HG02571 (cell line): ENCODE data around the gene TMEM150A.
"Not testable (repeated sequence)": the region's sequence is repeated elsewhere in the genome, so short reads cannot be mapped to it uniquely, and the experiment has no call there.

Experiments used
- ATAC-seq: cut with Tn5 transposase; IDR thresholded peaks from one replicate; pipeline ENCODE4 v1.9.1; 2021; ENCODE audit warnings: mild to moderate bottlenecking, moderate library complexity; ENCODE audit not compliant: unreplicated experiment

TMEM150A gene

DNA sequence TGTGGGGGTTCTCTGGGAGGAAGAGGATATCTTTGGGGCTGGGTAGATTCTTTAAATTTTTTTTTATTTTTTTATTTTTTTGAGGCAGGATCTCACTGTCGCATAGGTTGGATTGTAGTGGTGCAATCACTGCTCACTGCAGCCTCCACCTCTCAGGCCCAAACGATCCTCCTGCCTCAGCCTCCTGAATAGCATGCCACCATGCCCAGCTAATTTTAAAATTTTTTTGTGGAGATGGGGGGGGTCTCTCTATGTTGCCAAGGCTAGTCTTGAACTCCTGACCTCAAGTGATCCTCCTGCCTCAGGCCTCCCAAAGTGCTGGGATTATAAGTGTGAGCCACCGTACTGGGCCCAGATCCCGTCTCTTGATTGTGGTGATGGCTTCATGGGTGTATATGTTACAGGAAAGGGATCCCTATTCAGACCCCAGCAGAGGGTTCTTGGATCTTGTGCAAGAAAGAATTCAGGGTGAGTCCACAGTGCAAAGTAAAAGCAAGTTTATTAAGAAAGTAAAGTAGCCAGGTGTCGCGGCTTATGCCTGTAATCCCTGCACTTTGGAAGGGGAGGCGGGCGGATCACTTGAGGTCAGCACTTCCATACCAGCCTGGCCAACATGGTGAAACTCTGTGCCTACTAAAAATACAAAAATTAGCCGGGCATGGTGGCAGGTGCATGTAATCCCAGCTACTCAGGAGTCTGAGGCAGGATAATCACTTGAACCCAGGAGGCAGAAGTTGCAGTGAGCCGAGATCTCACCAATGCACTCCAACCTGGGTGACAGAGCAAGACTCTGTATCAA, 11.4 kb upstream of the TMEM150A start:
- ATAC-seq = no peak

DNA sequence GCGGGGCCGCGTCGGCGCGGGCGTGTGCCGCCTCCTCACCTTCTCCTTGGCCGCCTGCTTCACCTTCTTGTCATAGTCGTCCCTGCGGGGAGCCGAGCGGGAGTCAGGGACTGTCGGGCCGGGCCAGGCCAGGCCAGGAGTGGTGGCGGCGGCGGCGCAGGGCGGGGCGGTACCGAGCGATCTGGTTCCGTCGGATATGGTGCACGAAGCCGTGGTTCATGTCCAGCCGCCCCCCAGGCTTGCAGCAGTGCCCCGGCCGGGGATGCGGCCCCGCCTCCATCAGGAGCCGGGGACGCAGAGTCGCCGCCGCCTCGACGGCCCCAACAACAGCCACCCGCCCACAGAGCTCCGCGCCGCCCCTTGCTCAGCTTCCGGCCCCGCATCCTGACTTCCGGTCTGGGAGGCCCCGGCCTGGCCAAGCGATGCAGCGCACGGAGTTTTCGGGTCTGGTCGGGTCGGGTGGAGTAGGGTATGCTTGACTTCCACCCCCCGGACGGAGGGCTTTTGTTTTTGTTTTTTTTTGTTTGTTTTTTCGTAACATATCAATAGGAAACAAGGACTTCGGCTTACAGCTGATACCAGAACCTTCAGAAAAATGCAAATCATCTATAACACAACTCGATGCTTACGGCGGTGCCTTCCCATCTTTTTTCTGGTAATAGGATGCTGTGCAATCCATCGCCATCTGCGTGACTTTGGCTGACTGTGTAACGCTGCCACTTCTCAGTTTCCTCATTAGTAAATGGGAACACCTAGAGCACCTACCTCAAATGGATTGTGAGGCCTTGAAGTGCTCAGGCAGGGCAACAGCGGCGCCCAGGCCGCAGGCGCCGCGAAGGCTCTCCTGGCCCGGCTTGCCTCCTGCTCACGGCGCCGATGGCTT, 9.4 kb upstream of the TMEM150A start, which contains the start of gene C2orf68:
Gene C2orf68, minus strand, starts transcription at position 362 of the 883 bp plus-strand sequence. Its CDS starts 82 bp downstream, at position 280.
- ATAC-seq = peak; percentile 79

DNA sequence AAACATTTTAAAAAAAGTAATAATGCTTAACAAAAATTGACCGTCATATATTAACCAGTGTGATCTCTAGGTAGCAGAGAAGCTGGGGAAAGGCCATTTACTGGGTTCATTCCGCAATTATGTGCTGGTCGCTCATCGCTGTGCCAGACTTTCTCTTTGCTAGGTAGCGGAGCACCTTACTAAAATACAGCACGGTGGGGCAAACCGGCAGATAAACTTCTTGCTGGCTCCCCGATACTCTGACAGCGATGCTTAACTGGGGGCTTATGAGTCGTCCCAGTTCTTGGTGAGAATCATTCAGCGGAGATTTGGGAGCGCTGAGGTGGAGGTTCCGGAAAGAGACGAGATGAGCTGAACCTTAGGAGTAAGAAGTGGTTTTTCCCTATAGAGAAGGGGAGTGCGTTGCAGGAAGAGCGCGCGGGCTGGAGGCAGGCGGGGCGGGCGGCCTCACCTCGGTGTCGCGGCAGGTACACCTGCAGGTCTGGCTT, 8.8 kb upstream of the TMEM150A start:
- no peak for ATAC-seq

DNA sequence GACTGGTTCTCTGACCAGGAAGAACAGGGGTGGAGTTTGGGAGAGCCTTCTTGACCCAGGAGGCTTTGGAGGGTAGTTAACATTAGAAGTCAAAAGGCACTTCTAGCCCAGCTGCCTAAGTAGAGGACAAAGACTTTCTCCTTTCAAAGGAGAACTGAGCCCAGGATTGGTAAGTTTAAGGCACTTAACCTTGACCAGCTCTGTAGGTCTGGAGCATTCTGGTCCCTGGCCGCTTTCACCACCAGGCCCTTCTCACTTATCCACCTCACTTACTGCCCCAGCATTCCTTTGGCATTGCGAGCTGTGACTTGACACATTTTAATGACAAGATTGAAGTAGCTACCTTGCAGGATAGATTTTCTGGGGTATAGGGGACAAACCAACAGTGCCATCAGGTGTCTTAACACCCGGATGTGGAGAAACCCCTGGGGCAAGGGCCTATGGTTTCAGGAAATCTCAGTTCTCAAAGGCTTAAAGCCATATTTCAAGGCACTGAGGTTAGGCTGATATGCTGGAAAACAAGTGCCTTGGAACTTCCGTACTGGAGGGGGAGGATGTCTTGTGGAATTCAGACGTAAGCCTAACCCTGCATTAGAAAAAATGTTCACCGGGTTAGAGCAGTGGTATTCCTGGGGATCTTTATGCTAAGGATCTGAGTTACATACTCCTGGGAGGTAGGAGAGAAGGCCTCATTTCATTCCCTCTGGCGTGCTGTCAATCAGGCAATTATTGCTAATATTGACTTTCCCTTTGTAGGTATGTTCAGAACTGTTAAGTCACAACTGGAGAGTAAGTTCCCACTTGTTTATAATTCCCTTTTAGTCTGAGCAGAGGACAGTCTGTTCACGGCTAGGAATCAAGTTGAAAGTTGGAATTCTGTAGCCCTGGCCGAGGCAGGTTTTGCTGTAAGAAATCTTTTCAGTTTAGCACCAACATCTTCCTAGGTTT, 5.0 kb upstream of the TMEM150A start:
- ATAC-seq = no peak

DNA sequence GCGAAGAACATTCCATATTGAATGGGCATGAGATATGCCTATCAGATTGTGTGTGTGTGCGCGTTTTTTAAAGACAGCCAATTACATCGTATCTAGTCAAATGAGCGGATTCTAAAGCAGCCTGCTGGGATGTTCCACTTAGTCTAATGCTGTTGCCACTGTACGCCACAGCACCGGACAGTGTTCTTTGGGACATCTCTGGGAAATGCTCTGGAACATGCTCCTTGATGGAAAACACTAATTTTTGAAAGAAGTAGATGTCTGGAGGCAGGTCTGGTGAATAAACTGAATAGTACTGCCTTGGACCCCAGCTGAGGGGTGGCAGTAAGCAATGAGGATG, 3.6 kb upstream of the TMEM150A start:
- no peak for ATAC-seq

DNA sequence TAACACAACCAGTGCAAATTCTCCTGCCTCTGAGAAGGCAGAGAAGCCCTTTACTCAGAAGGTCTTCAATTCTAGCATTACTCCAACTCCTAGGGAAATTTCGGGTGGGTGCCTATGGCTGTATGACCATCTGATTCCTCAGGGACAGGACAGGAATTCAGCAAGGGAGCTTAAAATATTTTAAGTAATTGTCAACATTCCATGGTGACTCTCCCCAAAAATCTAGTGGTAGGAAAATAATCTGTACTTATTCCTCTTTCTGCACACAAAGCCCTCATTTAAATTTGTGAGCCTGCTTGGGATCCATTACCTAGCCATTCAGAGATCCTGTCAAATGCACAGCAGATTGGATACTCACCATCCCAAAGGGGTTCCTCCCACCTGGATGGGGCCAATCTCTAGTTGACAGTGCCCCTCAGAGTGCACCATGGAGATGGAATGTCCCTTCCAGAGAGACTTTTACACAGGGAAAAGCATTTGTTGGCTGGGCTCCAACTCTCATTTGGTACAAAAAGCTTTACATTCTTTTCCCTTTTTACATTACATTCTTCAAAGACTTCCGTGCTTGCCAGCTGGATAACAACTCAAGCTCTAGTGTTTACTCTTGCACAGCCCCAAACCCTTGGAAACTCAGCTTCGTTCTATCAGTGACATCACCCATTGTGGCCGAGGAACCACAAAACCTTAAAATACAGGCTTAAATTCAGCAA, 3.1 kb upstream of the TMEM150A start:
- ATAC-seq = no peak

DNA sequence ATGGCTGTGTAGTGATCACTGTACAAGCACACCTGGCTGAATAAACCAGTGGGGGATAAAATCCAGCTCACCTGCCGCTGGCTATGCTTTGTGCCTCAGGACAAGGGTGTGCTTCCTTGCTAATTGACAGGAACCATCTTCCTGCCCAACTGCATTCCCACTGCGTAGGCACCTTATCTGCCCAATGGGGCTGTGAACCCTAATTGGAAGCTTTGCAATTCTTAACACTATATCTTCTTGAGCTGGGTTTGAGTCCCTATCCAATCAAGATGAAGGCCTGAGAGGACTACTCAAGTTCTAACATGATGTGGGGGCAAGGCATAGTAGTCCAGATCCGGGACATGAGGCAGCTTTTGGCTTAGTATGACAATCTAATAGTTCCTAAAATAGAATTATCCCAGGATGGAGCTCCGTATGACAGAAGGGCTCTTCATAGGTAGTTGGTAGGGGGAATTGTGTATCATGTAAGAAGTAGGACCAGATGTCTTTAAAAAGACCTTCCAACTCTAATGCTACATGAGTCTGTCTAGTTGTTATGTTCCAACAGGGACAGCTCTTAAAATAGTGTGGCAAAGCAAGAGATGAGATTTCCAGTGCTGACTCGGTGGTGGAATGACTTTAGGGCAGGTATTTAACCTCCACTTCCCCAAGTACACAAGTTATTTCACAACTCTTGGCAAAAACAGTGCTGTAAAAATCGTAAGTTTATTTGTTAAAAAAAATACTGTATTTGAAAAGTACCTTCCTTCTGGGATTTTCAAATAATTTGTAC, 2.3 kb upstream of the TMEM150A start:
- no peak for ATAC-seq

DNA sequence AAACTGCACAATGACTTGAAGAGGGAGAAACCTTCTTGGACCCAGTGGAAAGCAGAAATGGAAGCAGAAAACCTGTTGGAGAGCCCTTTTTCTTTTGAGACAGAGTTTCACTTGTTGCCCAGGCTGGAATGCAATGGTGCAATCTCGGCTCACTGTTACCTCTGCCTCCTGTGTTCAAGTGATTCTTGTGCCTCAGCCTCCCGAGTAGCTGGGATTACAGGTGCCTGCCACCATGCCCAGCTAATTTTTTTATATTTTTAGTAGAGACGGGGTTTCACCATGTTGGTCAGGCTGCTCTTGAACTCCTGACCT, 1.6 kb upstream of the TMEM150A start:
- ATAC-seq = not testable (repeated sequence)

DNA sequence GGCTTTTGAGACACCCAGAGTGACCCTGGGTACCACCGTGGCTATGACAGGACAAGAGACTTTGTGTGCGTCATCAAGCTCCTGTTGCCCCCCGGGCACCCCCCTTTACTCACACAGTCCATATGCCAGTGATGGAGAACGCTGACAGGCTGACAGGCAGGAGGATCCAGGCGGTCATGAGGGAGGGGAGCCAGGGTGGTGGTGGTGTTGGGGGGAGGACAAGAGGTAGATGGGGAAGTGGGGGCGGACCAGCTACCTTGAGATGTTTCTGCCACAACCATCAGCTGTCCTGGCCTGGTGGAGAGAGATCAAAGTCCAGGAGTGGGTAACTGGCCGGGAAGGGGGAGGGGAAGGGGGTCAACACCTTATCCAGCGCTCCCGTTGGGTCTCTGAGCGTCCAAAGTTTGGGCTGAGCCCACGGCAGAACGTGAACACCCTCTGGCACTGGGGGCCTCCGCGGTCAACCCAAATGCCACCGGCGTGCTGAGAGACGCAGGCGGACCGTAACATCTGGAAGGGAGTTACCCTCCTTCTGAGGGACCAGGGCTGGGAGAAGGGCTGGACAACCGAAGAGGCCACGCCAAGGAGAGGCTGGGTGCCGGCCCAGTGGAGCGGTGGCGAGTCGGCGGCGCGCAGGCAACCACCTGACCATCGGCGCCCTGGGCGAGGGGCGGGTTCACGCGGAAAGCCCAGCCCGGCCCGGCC, 575 bp downstream of the TMEM150A start:
- ATAC-seq = peak; percentile 43

DNA sequence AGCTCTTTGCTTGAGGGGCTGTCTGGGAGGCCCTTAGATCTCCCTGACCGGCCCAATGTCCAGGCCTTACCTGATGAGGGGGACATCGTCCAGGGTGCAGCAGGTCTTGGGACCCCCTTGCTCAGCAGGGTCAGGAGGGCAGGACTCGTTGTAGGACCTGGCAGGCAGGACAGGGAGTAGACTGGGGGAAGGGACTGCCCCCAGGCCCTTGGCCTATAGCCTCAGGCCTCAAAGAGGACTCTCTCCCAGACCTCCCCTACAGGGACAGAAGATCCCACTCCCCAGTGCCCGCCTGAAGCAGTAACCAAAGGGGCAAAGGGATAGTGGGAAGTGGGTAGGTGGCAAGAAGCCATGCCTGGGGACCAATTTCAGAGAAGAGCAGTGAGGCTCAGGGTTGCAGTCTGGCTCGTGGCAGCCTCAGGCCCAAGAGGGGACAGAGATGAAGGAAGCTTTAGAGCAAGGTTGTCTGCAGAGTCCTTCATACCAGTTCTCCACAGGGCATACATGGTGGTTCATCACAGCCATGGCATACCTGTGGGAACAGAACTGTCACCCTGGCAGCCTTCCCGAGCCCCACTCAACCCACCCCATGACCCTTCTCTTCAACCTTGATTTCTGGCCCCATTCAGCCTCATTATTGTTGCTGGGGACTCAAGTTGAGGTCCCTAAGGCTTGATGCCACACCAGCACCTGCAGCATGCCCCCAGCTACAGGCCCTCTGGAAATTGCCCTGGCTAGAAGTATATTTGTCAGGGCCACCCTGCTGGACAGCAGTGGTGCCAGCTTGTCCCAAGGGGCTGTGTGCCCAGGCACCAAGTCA, 1.3 kb downstream of the TMEM150A start:
- no peak for ATAC-seq

DNA sequence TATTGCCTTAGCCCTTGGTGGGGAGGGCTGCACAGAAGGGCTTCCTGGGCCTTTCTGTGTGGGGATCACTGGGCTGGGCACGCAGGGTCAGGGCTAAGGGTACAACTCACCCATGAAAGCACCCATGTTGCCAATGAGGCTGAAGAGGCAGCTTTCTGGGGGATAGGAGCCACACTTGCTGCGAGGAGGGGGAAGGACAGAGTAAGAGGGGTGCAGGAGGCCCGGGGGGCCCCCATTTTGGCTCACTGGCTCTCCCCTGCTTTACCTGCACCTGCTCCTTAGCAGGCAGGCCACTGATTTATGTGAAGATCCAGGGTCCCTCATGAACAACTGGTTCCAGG, 2.3 kb downstream of the TMEM150A start:
- ATAC-seq = no peak

DNA sequence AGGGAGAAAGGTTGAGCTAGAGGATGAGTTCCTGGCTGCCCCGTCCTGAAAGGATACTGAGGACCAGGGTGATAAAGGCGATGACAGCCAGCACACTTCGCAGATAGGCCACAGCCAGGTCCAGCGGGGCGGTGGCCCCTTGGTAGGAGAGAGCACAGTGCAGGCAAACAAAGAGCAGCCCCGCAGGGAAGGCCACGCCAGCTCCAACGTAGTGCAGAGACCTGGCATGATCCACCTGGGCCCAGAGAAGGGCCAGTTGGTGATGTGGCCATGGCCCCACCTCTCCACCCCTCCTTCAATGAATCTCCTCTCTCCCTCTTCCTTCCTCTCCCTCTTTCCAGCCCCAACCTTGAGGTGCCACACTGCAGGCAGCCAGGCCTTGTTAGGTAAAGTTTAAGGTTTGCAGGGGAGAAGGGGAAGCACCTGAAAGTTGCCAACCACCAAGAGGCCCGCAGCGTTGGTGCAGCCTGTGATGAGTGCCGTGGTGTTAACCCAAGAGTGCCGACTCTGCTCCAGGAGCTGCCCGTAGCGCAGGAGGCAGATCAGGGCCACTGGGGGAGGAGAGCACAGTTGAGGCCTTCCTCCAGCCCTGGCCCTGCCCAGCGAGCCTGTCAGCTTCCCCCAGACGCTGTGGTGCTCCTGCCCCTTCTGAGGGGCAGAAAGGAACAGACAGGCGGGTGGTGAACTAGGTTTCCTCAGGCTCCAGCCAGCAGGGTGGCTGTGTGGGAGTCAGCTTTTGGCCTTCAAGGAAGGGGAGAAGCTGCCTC, 2.8 kb downstream of the TMEM150A start:
- no peak for ATAC-seq

DNA sequence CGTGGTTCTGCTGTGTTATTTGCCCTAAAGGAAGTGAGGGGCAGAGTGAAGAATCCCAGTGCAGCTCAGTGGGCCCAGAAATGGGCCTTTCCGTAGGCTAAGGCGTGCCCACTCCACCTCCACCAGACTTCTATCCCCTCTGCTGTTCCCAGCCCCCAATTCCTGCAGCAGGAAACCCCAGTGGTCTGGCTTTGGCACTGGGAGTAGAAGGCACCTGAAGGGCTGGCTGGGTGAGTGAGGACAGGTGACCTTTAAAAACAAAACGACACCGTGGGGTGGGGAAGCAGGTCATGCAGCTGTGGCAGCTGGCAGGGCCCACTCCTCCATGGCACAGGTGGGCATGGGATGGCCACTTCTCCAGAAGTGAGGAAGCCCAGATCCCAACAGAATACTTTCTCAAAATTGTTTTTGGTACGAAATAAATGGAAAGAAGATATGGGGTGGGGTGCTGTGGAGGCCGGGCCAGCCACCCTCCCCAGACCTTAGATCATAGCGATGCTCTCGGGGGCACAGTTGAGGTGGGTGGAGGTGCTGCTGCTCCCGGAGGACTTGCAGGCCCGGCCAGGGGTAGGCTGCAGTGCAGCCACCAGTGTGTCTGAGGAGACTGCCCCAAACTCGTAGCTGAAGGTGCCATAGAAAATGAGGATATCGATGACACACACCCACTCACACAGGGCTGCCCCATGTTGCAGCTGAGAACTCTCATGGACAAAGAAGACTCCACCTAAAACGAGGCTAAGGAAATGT, 3.7 kb downstream of the TMEM150A start:
- no peak for ATAC-seq

DNA sequence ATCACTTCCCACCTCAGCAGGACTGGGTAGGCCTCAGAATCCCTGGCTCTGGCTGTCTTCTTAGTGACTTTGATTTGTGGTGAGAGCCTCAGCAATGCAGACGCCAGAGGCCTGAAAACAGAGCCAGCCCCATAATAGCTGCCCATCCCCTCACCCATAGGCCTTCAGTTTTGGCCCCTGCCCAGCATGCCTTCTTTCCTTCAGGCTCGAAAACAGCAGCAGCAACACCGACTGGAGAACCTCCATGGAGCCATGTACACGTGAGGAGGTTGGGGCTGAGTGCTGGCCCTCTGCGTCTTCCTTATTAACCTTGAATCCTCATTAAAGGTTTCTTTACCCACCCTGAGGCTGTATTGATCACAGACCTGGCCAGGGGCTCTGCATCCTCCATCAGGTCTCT, 5.3 kb downstream of the TMEM150A start:
- ATAC-seq = no peak

DNA sequence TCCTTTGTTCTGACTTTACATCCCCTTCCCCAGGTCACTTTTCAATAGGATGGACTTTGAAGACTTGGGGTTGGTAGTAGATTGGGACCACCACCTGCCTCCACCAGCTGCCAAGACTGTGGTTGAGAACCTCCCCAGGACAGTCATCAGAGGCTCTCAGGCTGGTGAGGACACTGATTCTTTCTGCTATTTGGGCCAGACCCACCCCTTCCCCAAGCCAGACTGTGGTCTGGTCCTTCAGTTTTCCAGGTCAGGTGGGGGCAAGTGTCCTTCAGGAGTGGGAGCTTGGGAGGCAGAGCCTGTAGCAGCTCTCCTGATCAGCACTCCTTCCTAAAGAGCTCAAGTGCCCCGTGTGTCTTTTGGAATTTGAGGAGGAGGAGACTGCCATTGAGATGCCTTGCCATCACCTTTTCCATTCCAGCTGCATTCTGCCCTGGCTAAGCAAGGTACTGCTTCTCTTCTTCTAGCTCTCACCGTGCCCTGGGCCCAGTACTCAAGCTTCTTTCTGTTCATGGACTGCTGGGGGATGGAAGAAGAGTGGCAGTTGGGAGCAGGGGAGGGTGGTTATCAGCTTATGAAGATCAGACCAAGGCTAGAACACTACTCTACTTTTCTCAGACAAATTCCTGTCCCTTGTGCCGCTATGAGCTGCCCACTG, 5.9 kb downstream of the TMEM150A start:
- no peak for ATAC-seq

DNA sequence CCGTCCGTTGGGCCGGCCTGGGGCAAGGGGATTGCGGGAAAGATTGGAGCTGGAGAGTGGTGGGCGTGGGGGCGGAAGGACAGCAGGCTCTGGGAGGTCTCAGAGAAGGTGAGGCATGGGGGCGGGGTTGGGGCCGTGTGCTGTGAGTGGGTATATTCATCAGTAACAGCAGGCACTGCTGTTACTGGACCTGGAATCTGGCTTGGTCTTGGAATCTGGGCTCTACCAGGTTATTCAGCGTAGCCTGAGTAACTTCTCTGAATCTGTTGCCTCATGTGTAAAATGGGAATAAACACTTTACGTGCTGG, 6.5 kb downstream of the TMEM150A start:
- ATAC-seq = no peak
